Cerebellar nuclear complex (tissue), 1 donor: ENCODE measurements around the gene IPO5.
"Not testable (repeated sequence)": the region's sequence is repeated elsewhere in the genome, so short reads cannot be mapped to it uniquely, and the experiment has no call there.

Experiments used
- DNase-seq, 2 experiments: peaks; one replicate each; lab custom pipeline; 2025; lab: John Stamatoyannopoulos, UW

IPO5 gene

GRCh38 chr13:97949316-97949715 lies 4.2 kb upstream of the IPO5 start:
- DNase-seq = not testable (repeated sequence)

DNA sequence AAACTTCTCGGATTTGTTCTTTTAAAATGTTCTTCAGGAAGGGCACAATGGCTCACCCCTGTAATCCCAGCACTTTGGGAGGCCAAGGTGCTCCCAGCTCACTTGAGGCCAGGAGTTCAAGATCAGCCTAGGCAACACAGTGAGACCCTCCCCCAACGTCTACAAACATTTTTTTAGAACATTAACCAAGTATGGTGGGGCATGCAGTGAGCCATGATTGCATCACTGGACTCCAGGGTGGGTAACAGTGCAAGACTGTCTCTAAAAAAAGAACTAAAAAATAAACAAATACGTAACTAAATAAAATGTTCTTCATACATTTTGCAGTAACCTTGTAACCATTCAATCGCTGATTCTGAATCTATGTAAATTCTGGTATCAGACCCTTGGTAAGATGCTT lies 2.1 kb upstream of the IPO5 start:
- no peak for DNase-seq

DNA sequence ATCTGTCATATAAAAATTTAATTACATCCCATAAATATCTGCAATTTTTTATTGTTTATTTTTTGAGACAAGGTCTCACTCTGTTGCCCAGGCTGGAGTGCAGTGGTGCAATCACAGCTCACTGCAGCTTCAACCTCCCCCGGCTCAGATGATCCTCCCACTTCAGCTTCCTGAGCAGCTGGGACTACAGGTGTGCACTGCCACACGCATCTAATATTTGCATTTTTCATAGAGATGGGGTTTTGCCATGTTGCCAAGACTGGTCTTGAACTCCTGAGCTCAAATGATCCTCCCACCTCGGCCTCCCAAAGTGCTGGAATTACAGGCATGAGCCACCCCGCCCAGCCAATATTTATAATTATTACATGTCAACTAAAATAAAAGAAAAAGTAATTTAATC lies 644 bp upstream of the IPO5 start:
- DNase-seq = not testable (repeated sequence)

GRCh38 chr13:97961340-97961739 lies 7.9 kb downstream of the IPO5 start:
- no peak for DNase-seq

DNA sequence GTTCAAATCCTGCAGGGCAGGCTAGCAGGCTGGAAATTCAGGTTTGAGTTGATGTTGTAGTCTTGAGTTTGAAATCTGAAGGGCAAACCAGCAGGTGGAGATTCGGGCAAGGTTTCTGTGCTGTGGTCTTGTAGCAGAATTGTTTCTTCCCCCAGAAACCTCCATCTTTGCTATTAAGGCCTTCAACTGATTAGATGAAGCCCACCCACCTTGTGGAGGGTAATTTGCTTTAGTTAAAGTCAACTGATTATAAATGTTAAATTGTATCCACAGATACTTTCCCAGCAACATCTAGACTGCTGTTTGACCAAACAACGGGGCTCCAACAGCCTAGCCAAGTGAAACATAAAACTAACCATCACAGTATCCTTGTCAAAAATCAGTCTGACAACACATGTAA lies 9.4 kb downstream of the IPO5 start:
- DNase-seq = no peak

- no peak for DNase-seq
These were observed 13.8 kb downstream of the IPO5 start for GRCh38 chr13:97967226-97967625.

- no peak for DNase-seq
These were observed 14.5 kb downstream of the IPO5 start for GRCh38 chr13:97967948-97968347.

- DNase-seq = no peak
These were observed 18.0 kb downstream of the IPO5 start for GRCh38 chr13:97971519-97971918.

DNA sequence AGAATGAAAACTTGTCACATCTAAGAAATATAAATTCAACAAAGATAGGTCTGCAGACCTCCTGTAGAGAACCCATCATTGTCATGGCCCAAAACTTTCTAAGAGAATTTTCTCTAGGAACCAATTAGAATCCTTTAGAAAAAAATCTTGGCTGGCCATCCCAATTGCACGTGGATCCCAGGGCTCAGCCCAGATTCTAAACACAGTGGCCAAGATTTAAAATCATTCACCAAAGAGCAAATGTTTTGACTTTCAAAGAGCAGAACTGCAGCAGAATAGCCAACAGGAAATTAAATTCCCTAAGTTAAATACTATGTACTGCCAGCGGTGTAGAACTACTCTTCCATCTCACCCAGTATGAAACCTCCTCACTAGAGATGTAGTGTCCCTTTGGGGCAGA lies 21.3 kb downstream of the IPO5 start:
- DNase-seq = no peak

DNA sequence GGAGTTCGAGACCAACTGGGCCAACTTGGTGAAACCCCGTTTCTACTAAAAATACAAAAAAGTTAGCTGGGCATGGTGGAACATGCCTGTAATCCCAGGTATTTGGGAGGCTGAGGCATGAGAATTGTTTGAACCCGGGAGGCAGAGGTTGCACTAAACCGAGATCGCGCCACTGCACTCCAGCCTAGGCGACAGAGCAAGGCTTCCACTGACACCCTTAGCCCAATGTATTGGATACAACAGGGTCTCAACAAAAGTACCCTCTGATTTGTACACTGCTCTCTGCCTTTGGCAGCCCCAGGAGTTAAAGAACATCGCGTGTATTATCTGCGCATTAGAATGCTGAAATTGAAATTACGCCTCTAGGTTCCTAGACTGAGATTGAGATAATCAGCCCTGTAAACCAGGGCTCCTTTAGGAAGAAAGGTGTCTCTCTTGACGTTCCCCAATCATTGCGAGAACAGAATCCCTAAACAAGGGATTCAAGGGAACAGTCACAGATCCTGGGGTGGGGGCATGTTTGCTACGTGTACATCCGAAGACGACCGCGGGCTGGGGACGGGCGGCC lies 21.9 kb downstream of the IPO5 start:
- DNase-seq = no peak

GRCh38 chr13:97975848-97976609 lies 22.6 kb downstream of the IPO5 start:
- DNase-seq = peak in 1 of 2 experiments; percentile 67

DNA sequence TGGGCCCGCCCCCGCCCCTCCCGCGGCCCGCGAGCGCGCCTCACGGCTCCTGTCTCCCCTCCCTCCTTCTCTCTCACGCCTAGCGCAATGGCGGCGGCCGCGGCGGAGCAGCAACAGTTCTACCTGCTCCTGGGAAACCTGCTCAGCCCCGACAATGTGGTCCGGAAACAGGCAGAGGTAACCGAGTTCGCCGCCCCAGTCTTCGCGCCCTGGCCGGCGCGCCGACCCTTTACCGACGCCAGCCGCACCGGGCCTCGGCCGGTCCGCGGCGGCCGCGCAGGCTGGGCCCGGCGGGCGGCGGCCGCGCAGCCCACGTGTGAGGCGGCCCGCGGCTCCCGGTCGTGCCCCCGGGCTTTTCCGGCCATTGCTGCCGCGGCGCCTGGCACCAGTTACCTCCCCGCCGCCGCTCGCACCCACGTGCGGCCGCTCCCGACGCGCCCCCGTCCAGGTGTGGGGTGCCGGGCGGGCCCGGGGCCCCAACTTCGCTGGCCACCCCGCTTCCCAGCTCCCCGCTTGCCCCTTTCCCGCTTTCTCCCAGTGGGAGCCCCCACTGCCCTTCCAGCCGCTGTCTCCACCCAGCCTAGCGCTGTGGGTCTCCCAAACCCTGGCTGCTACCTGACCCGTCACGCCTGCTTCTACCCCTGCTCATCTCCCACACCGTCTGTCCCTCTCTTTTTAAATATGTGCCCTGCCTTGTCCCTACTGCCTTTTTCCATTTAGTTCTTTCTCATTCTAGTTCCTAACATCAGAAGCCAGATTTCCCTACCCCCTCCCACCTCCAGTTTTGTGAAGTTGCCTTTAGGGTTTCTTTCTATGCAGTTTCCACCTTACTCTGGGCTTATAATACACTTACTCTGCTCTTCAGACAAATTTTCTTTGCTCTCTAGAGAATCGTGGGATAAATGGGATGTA lies 23.4 kb downstream of the IPO5 start:
- DNase-seq = peak in 1 of 2 experiments; percentile 67

DNA sequence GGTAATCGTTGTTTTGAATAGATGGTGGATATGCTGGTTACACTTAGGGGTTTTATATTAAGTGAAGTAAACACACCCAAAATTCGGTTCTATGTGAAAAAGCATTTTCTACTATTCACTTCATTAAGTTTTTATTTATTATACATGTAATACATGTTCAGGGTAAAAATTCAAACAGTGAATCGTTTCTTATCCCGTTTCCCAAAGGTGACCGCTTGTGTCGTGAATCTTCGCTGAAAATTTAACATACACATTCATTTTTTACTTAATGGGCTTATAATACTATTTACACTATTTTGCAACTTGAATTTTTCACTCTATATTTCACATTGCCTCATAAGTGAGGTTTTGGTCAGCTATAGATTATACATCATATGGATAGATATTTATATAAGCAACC lies 24.5 kb downstream of the IPO5 start:
- no peak for DNase-seq

DNA sequence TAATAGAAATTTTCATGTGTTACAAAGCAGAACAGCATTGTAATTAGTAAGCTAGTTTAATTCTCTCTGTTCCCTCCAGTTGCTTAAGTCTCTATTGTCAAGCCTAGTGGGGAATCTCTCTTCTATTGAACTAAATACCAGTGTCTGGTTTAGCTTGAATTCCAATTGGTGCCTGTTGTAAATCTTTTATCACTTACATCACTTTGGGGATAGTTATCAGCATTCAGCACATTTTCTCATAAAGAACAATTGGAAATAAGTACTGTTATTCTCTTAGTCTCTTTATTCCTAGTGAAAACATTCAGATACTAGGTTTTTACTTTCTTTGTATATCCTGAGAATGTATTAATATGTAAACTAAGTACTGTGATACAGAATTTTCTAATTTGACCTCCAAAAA lies 25.2 kb downstream of the IPO5 start:
- DNase-seq = no peak

GRCh38 chr13:97979051-97979450 lies 25.6 kb downstream of the IPO5 start:
- no peak for DNase-seq

DNA sequence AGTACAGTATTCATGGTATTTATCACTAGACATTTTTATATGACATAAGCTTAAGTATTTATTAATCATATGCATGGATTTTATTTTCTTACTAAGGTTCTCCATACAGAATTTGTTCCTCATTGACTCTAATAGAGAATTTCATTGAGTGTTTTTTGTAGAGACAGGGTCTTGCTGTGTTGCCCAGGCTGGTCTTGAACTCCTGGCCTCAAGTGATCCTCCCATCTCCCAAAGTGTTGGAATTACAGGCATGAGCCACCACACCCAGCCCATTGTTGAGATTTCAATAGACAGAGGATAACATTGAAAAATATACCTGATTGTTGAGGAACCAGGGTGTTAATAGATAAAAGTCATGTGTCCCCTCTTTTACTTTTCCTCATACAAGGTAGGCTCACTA lies 26.1 kb downstream of the IPO5 start:
- DNase-seq = no peak

GRCh38 chr13:97982286-97982685 lies 28.8 kb downstream of the IPO5 start:
- DNase-seq = no peak

- DNase-seq = no peak
These were observed 33.4 kb downstream of the IPO5 start for GRCh38 chr13:97986835-97987234.

DNA sequence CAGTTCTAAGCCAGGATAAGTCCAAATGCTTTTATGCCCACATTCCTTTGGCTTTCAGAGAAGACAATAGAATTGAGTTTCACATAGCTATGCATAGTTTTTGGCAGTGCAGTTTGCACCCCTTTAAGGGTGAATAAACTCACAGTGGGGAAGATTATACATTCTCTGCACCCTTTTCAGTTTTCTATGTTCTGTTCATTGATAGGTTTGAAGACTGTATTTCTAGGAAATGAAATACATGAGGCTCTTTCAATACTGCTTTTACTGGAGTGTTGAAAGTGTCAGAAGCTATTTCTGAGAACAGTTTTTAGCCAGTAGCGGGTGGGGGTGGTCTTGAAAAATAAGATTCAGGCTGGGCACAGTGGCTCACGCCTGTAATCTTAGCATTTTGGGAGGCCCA lies 46.2 kb downstream of the IPO5 start:
- no peak for DNase-seq

DNA sequence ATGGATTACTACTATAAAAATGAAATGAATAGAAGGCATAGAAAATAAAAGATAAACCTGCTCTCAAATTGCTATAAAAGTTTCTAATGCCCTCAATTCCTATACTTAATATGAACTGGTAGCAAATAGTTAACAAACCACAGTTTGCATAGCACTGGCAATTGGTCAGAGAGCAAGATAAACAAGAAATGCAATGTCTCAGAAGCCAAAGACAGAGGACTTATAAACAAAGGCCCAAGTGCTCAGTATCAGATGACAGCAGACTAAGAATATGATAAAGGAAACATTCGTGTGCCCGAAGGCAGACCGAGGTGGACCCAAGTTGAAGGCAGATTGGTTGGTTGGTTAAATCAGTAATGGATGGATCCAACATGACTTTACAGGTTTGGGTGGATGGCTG lies 50.6 kb downstream of the IPO5 start:
- DNase-seq = no peak

- DNase-seq = not testable (repeated sequence)
These were observed 51.5 kb downstream of the IPO5 start for GRCh38 chr13:98004997-98005396.

DNA sequence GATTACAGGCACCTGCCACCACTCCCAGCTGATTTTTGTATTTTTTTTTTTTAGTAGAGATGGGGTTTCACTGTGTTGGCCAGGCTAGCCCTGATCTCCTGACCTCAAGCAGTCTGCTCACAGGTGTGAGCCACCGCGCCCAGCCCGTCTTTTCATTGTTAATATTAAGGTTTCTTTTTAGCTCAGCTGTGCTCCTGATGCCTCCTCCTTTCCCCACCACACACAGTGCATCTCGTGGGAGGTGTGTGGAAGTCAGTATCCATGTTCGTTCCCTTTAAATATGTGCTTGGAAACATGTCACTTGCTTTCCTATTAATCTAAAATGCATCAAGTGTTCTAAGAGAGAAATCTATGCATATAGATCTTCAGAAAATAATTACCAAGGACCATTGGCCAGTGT lies 53.5 kb downstream of the IPO5 start:
- DNase-seq = no peak

- no peak for DNase-seq
These were observed 59.8 kb downstream of the IPO5 start for GRCh38 chr13:98013241-98013640.
